Body of pancreas (tissue), 4 donors: ENCODE results near the gene EIF1AD.

ENCODE experiments used
- CTCF ChIP-seq, 7 experiments: fragments of 450-650 bp in 4 of 7; fragments of 200-600 bp in 3 of 7; sonication (generic) in 3 of 7; IDR thresholded peaks; one replicate each; pipeline ENCODE4 v1.5.1; 2016 to 2019; ENCODE audit warnings: antibody characterized with exemption in 7 of 7
- POLR2A ChIP-seq, 3 donors: fragments of 450-650 bp; IDR thresholded peaks; one replicate each; pipeline ENCODE4 v1.6.1; 2016; ENCODE audit warnings: antibody characterized with exemption in 3 of 3, mild to moderate bottlenecking in 2 of 3

DNA sequence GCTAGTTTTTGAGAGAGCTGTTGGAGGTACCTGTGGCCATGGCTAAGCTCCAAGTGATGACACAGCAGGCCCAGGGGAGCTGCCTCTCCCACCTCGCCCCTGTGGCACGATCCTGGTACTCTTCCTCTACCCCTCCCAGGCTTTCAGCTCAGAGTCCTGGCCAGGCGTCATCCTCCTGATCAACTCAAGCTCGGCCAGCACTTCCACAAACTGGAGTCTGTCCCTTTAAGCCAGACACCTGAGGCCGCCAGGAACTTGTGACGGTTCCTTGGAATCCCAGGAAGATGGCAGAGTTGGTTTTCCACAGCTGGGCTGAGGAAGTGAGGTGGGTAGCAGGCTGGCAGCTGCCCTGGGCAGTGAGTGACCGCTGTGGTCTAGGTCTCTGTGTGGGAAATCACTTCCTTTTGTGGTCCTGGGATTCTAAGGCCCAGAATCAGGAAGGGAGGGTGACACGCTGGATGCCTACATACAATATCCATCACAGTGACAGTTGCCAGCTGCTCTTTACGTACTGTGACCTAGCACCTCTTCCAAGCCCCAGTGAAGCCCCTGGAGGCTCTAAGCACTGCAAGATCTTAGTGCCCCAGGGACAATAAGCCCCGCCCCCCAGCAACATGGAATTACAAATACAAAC lies 6.6 kb upstream of the EIF1AD start:
- TF ChIP-seq CTCF (IDR thresholded peaks at IDR 0.05) (no peak), POLR2A (IDR thresholded peaks at IDR 0.05) (no peak)
